GM19438 (cell line): Measurements from ENCODE around the gene TMOD2.
"Not testable (repeated sequence)": the region's sequence is repeated elsewhere in the genome, so short reads cannot be mapped to it uniquely, and the experiment has no call there.

Experiments
- ATAC-seq: cut with Tn5 transposase; IDR thresholded peaks from one replicate; pipeline ENCODE4 v1.9.1; 2021; ENCODE audit warnings: low read depth; ENCODE audit not compliant: unreplicated experiment

The TMOD2 gene

GRCh38 chr15:51768018-51768417 lies 16.6 kb downstream of the TMOD2 start:
- ATAC-seq: no peak

- ATAC-seq: no peak
These were observed 19.5 kb downstream of the TMOD2 start for GRCh38 chr15:51770902-51771301.

- no peak for ATAC-seq
These were observed 20.4 kb downstream of the TMOD2 start for GRCh38 chr15:51771773-51772172.

GRCh38 chr15:51774916-51775315 lies 23.5 kb downstream of the TMOD2 start:
- no peak for ATAC-seq

- ATAC-seq: no peak
These were observed 24.8 kb downstream of the TMOD2 start for GRCh38 chr15:51775967-51776816.

- ATAC-seq: peak; percentile 58
These were observed 25.7 kb downstream of the TMOD2 start for GRCh38 chr15:51776952-51777569.

GRCh38 chr15:51780636-51781035 lies 29.2 kb downstream of the TMOD2 start:
- no peak for ATAC-seq

- no peak for ATAC-seq
These were observed 30.1 kb downstream of the TMOD2 start for GRCh38 chr15:51781506-51781905.

GRCh38 chr15:51782357-51782896 lies 31.0 kb downstream of the TMOD2 start:
- no peak for ATAC-seq

- ATAC-seq: no peak
These were observed 32.6 kb downstream of the TMOD2 start for GRCh38 chr15:51783967-51784366.

- not testable (repeated sequence) for ATAC-seq
These were observed 35.7 kb downstream of the TMOD2 start for GRCh38 chr15:51787130-51787529.

GRCh38 chr15:51792474-51792873 lies 41.1 kb downstream of the TMOD2 start:
- not testable (repeated sequence) for ATAC-seq

- ATAC-seq: no peak
These were observed 42.3 kb downstream of the TMOD2 start for GRCh38 chr15:51793521-51794305.

GRCh38 chr15:51796847-51797401 lies 45.5 kb downstream of the TMOD2 start:
- no peak for ATAC-seq

- ATAC-seq: no peak
These were observed 46.9 kb downstream of the TMOD2 start for GRCh38 chr15:51798281-51798680.

- no peak for ATAC-seq
These were observed 48.2 kb downstream of the TMOD2 start for GRCh38 chr15:51799282-51800252.

- ATAC-seq: no peak
These were observed 50.0 kb downstream of the TMOD2 start for GRCh38 chr15:51801391-51801835.

GRCh38 chr15:51802593-51802992 lies 51.2 kb downstream of the TMOD2 start:
- no peak for ATAC-seq

- ATAC-seq: no peak
These were observed 52.6 kb downstream of the TMOD2 start for GRCh38 chr15:51803965-51804364.
